Effector memory CD4-positive, alpha-beta T cell (primary cell): ENCODE data around the gene NRXN2.

Experiments
- DNase-seq, 3 donors: peaks; one replicate each; pipeline ENCODE4 v3.0.0-alpha.2; 2020
- H3K27ac ChIP-seq: 2 replicates; pipeline ENCODE4 v1.7.0; 2013; ENCODE audit warnings: mild to moderate bottlenecking, low read length, moderate library complexity; ENCODE audit not compliant: insufficient read depth, poor library complexity, severe bottlenecking
- H3K27me3 ChIP-seq: replicated peaks from 2 replicates; pipeline ENCODE4 v1.7.0; 2013; ENCODE audit warnings: mild to moderate bottlenecking, low read length; ENCODE audit not compliant: insufficient read depth, control insufficient read depth, poor library complexity, severe bottlenecking
- H3K36me3 ChIP-seq: 2 replicates; pipeline ENCODE4 v1.7.0; 2013; ENCODE audit warnings: mild to moderate bottlenecking, low read length, moderate library complexity; ENCODE audit not compliant: control insufficient read depth, insufficient read depth
- H3K4me1 ChIP-seq: 2 replicates; pipeline ENCODE4 v1.7.0; 2013; ENCODE audit warnings: low read length, mild to moderate bottlenecking; ENCODE audit not compliant: control insufficient read depth, insufficient read depth, poor library complexity, severe bottlenecking
- H3K4me3 ChIP-seq: 2 replicates; pipeline ENCODE4 v1.7.0; 2013; ENCODE audit warnings: low read length, low read depth, mild to moderate bottlenecking; ENCODE audit not compliant: insufficient read depth, poor library complexity, severe bottlenecking
- H3K9me3 ChIP-seq: 2 replicates; pipeline ENCODE4 v1.7.0; 2013; ENCODE audit warnings: mild to moderate bottlenecking, low read length, moderate library complexity; ENCODE audit not compliant: control insufficient read depth

The NRXN2 gene

GRCh38 chr11:64720640-64721358 lies 2.2 kb downstream of the NRXN2 start:
- no peak for DNase-seq
- H3K4me3 ChIP-seq: no peak overlapping the region

GRCh38 chr11:64720167-64720566 lies 2.8 kb downstream of the NRXN2 start:
- H3K9me3 ChIP-seq: no peaks in the 10 kb centered on the region
- H3K36me3 ChIP-seq: no peaks in the 10 kb centered on the region
- peaks cover 7% of the 10 kb centered on the region for H3K4me1 ChIP-seq
- peaks cover 23% of the 10 kb centered on the region for H3K27me3 ChIP-seq
- H3K27ac ChIP-seq: no peak overlapping the region
- H3K4me3 ChIP-seq: no peak overlapping the region
- DNase-seq: no peak

More at GRCh38 chr11:64720640-64721358, 2.2 kb downstream of the NRXN2 start:
- Histone ChIP-seq H3K36me3 (no peaks in the 10 kb centered on the region), H3K27me3 (peaks cover 21% of the 10 kb centered on the region), H3K4me1 (peaks cover 7% of the 10 kb centered on the region), H3K27ac (no peak overlapping the region), H3K9me3 (no peaks in the 10 kb centered on the region)

- Histone ChIP-seq H3K27me3 (peaks cover 30% of the 10 kb centered on the region), H3K27ac (no peak overlapping the region), H3K9me3 (no peaks in the 10 kb centered on the region), H3K4me1 (peaks cover 7% of the 10 kb centered on the region), H3K4me3 (no peak overlapping the region), H3K36me3 (no peaks in the 10 kb centered on the region)
- no peak for DNase-seq
Measured at GRCh38 chr11:64719406-64719805, 3.6 kb downstream of the NRXN2 start.

GRCh38 chr11:64718780-64719124 lies 4.2 kb downstream of the NRXN2 start:
- Histone ChIP-seq H3K4me3 (no peak overlapping the region), H3K27me3 (peaks cover 35% of the 10 kb centered on the region), H3K9me3 (no peaks in the 10 kb centered on the region), H3K27ac (no peak overlapping the region), H3K36me3 (no peaks in the 10 kb centered on the region), H3K4me1 (peaks cover 6% of the 10 kb centered on the region)
- DNase-seq: no peak

- Histone ChIP-seq H3K36me3 (no peaks in the 10 kb centered on the region), H3K9me3 (no peaks in the 10 kb centered on the region), H3K27me3 (peaks cover 35% of the 10 kb centered on the region), H3K27ac (no peak overlapping the region), H3K4me1 (peaks cover 2% of the 10 kb centered on the region), H3K4me3 (no peak overlapping the region)
- no peak for DNase-seq
Measured at GRCh38 chr11:64718084-64718779, 4.8 kb downstream of the NRXN2 start.

- Histone ChIP-seq H3K36me3 (no peaks in the 10 kb centered on the region), H3K4me3 (no peak overlapping the region), H3K9me3 (no peaks in the 10 kb centered on the region), H3K4me1 (peaks cover 10% of the 10 kb centered on the region), H3K27me3 (peaks cover 38% of the 10 kb centered on the region), H3K27ac (no peak overlapping the region)
- no peak for DNase-seq
Measured at GRCh38 chr11:64717268-64717578, 5.8 kb downstream of the NRXN2 start.

GRCh38 chr11:64716473-64717267 lies 6.3 kb downstream of the NRXN2 start:
- H3K27ac ChIP-seq: no peak overlapping the region
- H3K9me3 ChIP-seq: no peaks in the 10 kb centered on the region
- H3K4me1 ChIP-seq: peaks cover 12% of the 10 kb centered on the region
- H3K27me3 ChIP-seq: peaks cover 38% of the 10 kb centered on the region
- DNase-seq: no peak
- H3K4me3 ChIP-seq: no peak overlapping the region
- no peaks in the 10 kb centered on the region for H3K36me3 ChIP-seq

GRCh38 chr11:64715756-64716472 lies 7.1 kb downstream of the NRXN2 start:
- Histone ChIP-seq H3K27me3 (peaks cover 43% of the 10 kb centered on the region), H3K36me3 (no peaks in the 10 kb centered on the region), H3K4me1 (peaks cover 12% of the 10 kb centered on the region), H3K9me3 (no peaks in the 10 kb centered on the region), H3K4me3 (no peak overlapping the region), H3K27ac (no peak overlapping the region)
- no peak for DNase-seq

- Histone ChIP-seq H3K4me3 (no peak overlapping the region), H3K27me3 (peaks cover 48% of the 10 kb centered on the region), H3K27ac (no peak overlapping the region), H3K9me3 (no peaks in the 10 kb centered on the region), H3K4me1 (peaks cover 12% of the 10 kb centered on the region), H3K36me3 (no peaks in the 10 kb centered on the region)
- no peak for DNase-seq
Measured at GRCh38 chr11:64715110-64715509, 7.9 kb downstream of the NRXN2 start.
